Dermis blood vessel endothelial cell (primary cell): ENCODE results near the gene RNF166. TPM values are rescaled to one million over a fixed set of nuclear protein-coding genes. Genes with fewer than 3 reads are reported as not detected.

Experiments
- DNase-seq: peaks from one replicate; pipeline ENCODE4 v3.0.0; 2010
- total RNA-seq: library from RNA; depleted of rRNA; stranded (reverse); fragments of >200 nt; gene quantifications from 2 replicates; pipeline ENCODE4 v1.2.3, GENCODE V29; 2014

Gene RNF166, protein sequence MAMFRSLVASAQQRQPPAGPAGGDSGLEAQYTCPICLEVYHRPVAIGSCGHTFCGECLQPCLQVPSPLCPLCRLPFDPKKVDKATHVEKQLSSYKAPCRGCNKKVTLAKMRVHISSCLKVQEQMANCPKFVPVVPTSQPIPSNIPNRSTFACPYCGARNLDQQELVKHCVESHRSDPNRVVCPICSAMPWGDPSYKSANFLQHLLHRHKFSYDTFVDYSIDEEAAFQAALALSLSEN
- total RNA-seq: 11.6 and 15.1 TPM in 2 replicates

- peak; percentile 93 for DNase-seq
Observed at GRCh38 chr16:88706229-88706964, at the start of gene RNF166, which contains the start of gene CTU2. TSS of gene RNF166 (minus strand) at chr16:88706408. CDS start at chr16:88706325, 83 bp downstream. TSS of gene CTU2 (plus strand) at chr16:88706503. CDS start at chr16:88706531, 28 bp downstream.

GRCh38 chr16:88754912-88755744 lies 48.9 kb upstream of the RNF166 start:
- DNase-seq: peak; percentile 67

DNA sequence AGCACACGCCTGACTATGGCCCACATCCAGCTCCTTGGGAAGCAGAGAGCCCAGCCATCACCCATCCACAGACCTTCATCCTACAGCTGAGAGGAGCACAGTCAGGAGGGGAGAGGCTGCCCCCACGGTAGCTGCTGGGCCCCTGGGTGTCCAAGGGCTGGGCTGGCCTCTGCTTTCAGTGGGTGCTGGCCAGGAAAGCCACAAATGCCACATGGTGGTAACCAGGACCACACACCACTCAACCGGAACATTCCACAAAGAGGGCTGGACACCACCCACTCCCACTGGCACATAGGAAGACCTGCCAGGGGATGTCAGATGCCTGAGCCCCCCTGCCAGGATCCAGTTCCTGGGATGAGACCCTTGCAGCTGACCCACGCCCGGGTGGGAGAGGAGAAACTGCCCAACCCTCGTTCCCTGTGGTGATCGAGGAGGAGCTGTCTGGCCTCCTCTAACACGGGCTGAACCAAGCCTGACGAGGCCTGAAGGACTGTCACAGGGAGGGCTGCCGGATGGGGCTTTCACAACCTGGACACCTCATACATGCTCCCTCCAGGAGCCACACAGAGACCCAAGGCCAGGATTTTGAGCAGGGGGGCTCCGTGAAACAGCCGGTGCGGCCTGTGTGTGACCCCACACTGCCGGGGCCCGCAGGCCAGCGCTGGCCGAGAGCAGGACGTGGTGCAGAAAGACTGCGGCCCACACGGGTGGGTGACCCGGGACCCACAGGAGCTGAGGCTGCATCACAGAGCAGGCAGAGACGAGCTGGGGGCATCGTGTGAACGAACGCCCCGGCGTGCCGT lies 48.1 kb upstream of the RNF166 start:
- DNase-seq: no peak

DNA sequence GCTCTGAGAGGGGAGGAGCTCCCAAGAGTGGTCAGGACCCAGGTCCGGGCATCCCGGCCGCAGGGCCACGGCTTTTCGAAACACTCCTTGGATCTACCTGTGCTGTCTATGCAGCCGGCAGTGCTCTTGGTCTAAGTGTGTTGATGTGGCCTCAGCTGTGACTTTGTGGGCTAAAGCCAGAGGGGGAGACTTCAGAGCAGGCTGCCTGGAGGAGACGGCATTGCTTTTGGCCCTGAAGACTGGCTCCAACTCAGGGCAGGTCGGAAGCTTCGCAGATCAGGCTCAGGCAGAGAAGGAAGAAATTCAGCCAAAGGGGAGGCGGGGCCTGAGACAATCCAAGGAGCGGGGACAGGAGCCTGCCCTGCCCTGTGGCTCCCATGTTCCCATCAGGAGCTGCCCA lies 47.4 kb upstream of the RNF166 start:
- DNase-seq: no peak

- DNase-seq: no peak
Observed at GRCh38 chr16:88753191-88753590, 47.0 kb upstream of the RNF166 start.

DNA sequence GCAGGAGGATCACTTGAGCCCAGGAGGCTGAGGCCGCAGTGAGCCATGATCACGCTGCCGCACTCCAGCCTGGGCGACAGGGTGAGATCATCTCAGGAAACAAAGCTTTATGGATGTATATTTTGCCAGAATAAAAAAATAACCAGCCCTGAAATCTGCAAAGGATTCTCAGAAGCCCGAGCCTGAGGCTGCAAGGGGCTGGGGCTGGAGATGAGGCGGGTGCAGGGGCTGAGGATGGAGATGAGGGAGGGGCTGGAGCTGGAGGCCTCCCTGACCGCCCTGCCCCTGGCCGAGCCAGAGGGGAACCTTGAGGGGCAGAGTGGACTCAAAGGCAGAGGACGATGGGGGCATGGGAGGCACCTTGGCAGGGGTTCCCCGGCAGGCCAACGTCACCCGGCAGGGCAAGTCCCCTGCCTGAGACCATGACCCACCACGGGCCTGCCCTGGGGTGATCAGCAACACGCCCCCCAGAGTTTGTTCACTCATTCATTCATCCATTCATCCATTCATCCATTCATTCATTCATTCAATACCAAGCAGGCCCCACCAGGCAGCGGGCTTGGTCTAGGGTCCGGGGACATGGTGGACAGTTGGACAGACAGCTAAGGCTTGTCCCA lies 46.3 kb upstream of the RNF166 start:
- DNase-seq: no peak

- DNase-seq: no peak
Observed at GRCh38 chr16:88750854-88751253, 44.6 kb upstream of the RNF166 start.

DNA sequence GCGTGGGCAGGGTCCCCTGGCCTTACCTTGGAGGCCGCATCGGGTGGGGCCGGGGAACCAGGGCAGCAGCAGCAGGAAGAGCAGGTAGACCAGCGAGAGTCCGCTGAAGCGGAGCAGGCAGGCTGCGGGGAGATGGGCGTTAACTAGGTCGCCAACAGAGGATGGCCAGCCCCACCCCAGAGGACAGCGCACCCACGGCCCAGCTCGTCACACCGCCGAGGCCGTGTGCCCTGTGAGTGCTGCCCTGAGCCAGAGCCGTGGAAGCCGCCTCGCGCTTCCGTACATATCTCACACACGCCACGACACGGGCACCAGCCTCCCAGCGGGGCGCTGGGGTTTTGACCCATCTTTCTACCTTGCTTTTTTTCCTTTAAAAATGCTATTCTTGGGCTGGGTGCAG lies 43.1 kb upstream of the RNF166 start:
- DNase-seq: no peak

DNA sequence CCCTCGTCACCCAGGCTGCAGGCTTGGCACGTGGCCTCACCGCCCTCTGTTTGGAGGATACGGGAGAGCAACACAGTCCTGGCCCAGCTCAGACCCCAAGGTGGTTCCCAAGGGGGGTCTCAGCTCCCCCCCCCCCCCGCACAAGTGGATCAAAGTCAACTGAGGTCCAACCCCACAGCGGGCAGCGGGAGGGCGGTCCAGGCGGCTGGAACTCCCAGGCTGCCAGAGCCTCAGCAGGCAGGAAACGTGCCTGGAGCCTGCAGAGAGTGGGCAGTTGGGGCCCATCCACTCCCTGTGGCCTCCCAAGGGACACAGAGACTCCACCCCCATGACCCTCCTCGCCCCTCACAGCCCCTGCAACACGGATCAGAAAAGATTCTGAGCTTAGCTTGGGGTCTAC lies 42.2 kb upstream of the RNF166 start:
- DNase-seq: no peak

GRCh38 chr16:88747588-88748301 lies 41.5 kb upstream of the RNF166 start:
- DNase-seq: peak; percentile 54

- no peak for DNase-seq
Observed at GRCh38 chr16:88746506-88746905, 40.3 kb upstream of the RNF166 start.

DNA sequence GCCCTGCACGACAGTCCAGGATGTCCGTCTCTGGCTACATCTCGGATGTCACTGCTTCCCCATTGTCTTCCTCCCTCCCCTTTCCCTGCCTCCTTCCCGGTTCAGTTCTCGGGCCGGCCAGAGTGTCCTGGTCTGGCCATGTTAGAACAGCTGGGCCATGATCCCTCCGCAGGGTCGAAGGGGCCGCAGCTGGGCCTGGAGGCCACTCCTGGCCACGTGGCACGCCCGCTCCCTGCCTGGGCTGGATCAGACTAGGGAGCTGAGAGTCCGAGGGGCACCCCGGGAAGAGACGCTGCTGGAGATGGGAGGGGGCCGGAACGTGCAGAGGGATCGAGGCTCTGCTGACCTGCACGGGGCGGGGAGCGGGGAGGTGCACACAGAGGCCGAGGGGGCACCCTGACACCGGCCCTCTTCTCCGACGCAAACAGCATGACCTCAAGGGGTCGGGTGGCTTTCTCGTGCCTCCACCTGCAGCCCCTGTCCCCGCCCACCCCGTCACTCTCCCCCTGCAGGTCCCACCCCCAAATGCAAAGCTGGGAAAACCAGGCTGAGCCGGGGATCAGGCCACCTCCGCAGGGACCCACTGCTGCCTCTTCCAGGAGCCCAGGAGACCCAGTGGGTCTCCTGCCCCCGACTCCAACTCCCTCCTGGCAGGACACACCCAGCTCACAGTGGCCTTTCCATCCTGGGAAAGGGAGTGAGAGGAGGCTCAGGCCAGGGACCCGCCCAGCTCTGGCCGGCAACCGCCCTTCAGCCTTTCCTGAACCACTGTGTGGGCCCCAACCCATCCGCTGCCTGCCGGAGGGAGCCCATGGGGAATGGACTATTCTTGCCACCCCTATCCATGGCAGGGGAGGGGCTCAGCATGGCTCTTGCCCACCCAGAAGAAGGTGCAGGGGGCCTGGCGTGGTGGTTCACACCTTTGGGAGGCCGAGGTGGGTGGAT lies 38.6 kb upstream of the RNF166 start:
- DNase-seq: no peak

GRCh38 chr16:88743693-88744576 lies 37.7 kb upstream of the RNF166 start:
- DNase-seq: peak; percentile 81

DNA sequence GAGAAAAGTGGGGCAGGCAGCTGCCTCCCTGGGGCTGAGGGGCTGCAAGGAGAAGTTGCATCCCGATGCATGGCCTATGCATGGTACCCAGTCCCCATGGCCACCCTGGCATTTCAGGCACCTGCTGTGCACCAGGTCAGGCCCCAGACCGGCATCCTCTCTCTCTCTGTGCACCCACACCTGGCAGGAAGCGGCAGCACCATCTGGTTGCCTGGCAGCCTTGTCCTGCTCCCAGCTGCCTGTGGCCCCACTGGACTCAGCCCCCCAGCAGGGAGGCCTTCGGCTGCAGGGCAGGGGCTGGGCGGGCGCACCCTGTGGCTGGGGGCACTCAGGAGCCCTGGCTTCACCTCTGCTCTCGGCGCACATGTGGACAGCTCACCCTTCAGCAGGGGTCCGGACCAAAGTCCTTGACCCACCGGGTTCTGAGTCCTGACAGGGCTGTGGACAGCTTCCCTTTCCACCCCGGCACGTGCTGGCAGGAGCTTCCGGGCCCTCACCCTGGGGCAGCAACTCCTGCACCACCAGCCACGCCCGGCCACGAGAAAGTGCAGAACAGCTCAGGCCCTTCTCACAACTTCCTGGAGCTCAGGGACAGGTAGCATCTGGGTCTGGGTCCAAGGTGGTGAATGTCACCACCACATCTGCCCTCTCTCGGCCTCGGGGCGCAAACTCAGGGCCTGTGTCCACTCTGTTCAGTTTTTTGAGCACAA lies 36.8 kb upstream of the RNF166 start:
- no peak for DNase-seq

DNA sequence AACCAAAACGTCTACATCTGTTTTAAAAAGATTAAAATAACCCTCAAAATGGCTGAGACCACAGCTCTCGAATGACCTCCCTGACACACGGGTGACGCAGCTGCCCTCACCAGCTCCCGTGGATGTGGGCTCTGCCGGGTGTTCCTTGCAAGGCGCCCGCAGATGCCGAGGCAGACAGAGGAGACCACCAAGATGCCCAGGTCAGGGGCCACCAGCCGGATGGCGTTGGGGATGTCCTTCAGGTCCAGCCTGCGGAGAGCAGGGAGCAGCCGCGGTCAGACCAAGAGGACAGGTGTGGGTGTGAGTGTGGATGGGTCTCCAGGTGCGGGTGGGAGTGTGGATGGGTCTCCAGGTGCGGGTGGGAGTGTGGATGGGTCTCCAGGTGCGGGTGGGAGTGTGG lies 35.2 kb upstream of the RNF166 start:
- DNase-seq: no peak

DNA sequence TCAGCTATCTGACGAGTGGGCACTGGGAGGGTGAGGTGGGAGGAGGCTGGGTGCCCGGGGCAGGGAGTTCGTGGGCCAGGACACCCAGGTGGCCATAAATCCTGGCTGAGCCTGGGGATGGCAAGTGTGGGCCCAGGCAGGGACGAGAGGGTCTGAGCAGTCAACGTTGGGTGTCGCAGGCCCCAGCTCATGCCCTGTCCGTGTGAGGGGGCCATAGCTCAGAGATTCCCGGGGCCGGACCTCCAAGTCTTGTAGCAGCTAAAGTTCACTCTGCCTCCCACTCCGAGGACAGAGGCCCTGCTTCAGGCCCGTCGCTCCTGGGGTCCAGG lies 34.5 kb upstream of the RNF166 start:
- DNase-seq: no peak

- DNase-seq: no peak
Observed at GRCh38 chr16:88739977-88740726, 33.9 kb upstream of the RNF166 start.
